Adrenal gland (tissue), 12 donors: ENCODE measurements around the gene LTB4R. TPM values are rescaled to one million over a fixed set of nuclear protein-coding genes. Genes with fewer than 3 reads are reported as not detected.

ENCODE experiments used
- DNase-seq, 7 donors: peaks; one replicate each; pipeline ENCODE4 v3.0.0-alpha.2; 2019 to 2020
- H3K27ac ChIP-seq, 5 donors: fragments of 200-600 bp; sonication (generic) in 4 of 5; 1 replicate in 3 of 5; 2 replicates in 2 of 5; pipeline versions ENCODE4 v1.5.1 to v1.8.0; 2016 to 2020; ENCODE audit warnings: mild to moderate bottlenecking in 1 of 5
- H3K27me3 ChIP-seq: fragments of 200-600 bp; 2 replicates; pipeline ENCODE4 v1.8.0; 2021
- H3K36me3 ChIP-seq, 2 donors: fragments of 200-600 bp; replicated peaks in 1 of 2; 1 replicate in 1 of 2; 2 replicates in 1 of 2; pipeline versions ENCODE4 v1.5.1 to v1.8.0; 2018 to 2022
- H3K4me1 ChIP-seq, 2 donors: fragments of 200-600 bp; replicated peaks in 1 of 2; 1 replicate in 1 of 2; 2 replicates in 1 of 2; pipeline versions ENCODE4 v1.5.1 to v1.8.0; 2018 to 2021
- H3K4me3 ChIP-seq, 4 donors: fragments of 200-600 bp; sonication (generic) in 3 of 4; one replicate each; pipeline ENCODE4 v1.5.1; 2016 to 2018
- H3K9me3 ChIP-seq, 3 donors: fragments of 200-600 bp; sonication (generic) in 1 of 3; replicated peaks in 1 of 3; 1 replicate in 2 of 3; 2 replicates in 1 of 3; pipeline versions ENCODE4 v1.5.1 to v1.8.0; 2016 to 2021
- CTCF ChIP-seq, 6 experiments: fragments of 450-650 bp in 4 of 6; fragments of 200-600 bp in 2 of 6; sonication (generic) in 1 of 6; IDR thresholded peaks; 1 replicate in 5 of 6; 2 replicates in 1 of 6; pipeline versions ENCODE4 v1.5.1 to v1.8.0; 2016 to 2021; ENCODE audit warnings: antibody characterized with exemption in 6 of 6, mild to moderate bottlenecking in 2 of 6, moderate library complexity in 1 of 6
- POLR2A ChIP-seq, 2 donors: fragments of 450-650 bp; IDR thresholded peaks; one replicate each; pipeline ENCODE4 v1.6.1; 2017; ENCODE audit warnings: antibody characterized with exemption in 2 of 2, mild to moderate bottlenecking in 2 of 2, moderate library complexity in 1 of 2
- WGBS, 4 donors: extraction: QIAGEN DNeasy Blood & Tissue Kit in 2 of 4; methylation state at CpG; one replicate each; pipeline versions ENCODE4 v1.1.5 to v1.1.7; 2013 to 2017; 5-methylcytosine and 5-hydroxymethylcytosine counted together
- intact Hi-C, 2 donors: fragments of 100-400 bp; cut with DNase I; formaldehyde crosslinking; loops; one replicate each; pipeline versions ENCODE4 v1.14.1 to v1.15.0; 2022 to 2023
- polyA plus RNA-seq, 3 donors: library from polyadenylated mRNA; stranded (reverse); fragments of 200-250 nt in 2 of 3; fragments of 350-450 nt in 1 of 3; fragmentation: Illumina TruSeq in 1 of 3; extraction: RNeasy Lipid Tissue Mini Kit (QIAGEN cat#74804) in 1 of 3; gene quantifications; one replicate each; pipeline ENCODE4 v1.2.3, GENCODE V29; 2013 to 2014
- total RNA-seq, 9 donors: library from RNA; depleted of rRNA in 4 of 9; stranded (reverse); fragments of >200 nt in 4 of 9; fragments of 120-200 nt in 1 of 9; fragmentation: NEBNext Ultra II Directional in 1 of 9; extraction: Animal tissue kit (Norgen Biotek cat#: 25700) in 1 of 9; gene quantifications; one replicate each; pipeline versions ENCODE4 v1.1.0 to v1.2.4, GENCODE V29; 2013 to 2023
- donor health status: healthy with polysubstance abuse.
- donor health status: Bipolar disorder and iron deficiency.
- donor health status: DM: yes; HTN: yes; CAD: no.
- donor health status: DM: no; HTN: no; CAD: no.
- donor health status: DM: no; HTN: no; CAD: no.
- donor health status: DM: yes; HTN: yes; CAD: no.

The LTB4R gene
- total and polyA plus RNA-seq, 12 donors, result 1.4 to 30.2 (median 11.6) TPM

DNA sequence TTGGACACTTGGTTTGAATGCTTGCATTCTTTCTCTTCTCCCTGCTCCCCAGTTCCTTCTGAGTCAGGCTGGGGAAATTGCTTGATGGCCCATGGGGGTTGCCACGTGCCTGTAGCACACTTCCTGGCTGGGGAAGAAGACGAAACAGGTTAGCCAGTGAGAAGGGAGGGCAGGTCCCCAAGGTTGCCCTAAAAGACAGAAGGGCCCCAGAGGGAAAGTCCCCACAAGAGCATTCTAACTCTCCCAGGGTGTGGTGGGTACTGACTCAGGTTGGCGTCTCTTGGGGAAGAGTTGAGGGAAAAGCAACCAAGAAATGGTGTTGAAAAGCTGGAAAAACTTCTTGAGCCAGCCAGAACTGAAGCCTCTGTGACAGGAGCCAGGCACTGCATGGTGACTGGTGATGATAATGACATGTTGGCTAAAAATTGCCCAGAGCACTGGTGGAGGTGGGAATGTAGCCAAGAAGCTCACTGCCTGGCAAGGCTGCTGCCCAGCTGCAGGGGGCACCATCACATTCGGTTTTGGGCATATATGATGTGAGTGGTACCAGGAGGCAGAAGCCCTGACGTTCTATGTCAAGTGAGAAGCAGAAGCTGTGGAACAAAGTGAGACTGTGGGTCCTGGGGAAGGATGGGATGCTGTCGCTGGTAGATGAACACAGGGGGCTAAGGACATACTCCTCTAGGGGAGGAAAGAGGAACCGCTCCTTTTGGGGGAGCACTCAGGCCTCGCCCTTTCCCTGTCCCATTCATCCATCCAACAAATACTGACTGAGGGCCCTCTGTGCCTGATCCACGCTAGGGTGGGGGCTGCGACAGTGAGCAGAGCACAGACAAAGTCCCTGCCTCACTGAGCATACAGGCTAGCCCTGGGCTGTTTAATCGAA lies 31.8 kb upstream of the LTB4R start:
- peak in 2 of 7 donors; percentile 38 to 78 for DNase-seq
- peaks cover 0 to 5% of the 10 kb centered on the region in 2 donors for H3K4me1 ChIP-seq

DNA sequence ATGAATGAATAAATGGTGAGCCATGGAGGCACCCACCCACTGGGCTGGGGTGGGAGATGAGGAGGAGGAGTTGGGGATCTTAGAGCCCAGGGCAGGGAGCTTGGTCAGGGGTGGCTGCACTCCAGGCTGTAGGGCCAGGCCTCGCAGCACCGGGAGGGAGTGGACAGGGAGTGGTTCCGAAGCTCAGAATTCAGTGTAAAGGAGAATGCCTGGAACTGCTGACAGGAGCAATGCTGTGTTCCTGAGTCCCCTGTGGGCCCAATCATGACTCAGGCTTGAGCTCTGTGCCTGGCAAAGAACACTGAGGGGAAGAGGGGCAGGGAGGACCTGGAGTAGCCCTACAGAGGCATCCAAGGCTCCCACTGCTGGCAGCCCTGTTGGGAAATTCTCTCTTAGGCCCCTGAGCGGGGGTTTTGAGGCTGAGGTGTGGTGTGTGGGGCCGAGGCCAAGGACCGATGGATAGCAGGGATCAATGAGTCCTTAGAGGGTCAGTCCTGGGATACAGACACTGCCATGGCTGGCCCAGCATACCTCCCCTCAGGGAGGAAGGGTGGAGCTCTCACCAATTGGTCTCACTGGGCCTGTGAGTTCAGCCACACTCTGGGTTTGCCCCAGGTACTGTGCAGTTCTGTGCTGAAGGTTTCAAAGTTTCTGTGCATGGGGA lies 30.4 kb upstream of the LTB4R start:
- Histone ChIP-seq H3K27ac (no peak overlapping the region), H3K4me1 (peaks cover 0 to 5% of the 10 kb centered on the region in 2 donors), H3K9me3 (no peaks in the 10 kb centered on the region), H3K27me3 (no peaks in the 10 kb centered on the region), H3K4me3 (no peak overlapping the region), H3K36me3 (no peaks in the 10 kb centered on the region)
- DNase-seq, result no peak
- TF ChIP-seq POLR2A (IDR thresholded peaks at IDR 0.05), result no peak
- TF ChIP-seq CTCF (IDR thresholded peaks at IDR 0.05), result no peak
- WGBS, 4 donors, result 83 to 92% (median 86%) methylated on average over 6 of the region's 6 CpGs
- intact Hi-C loops, result no loop called here

More for the DNA sequence above, 31.8 kb upstream of the LTB4R start:
- no peak for TF ChIP-seq CTCF (IDR thresholded peaks at IDR 0.05)
- no peak for TF ChIP-seq POLR2A (IDR thresholded peaks at IDR 0.05)
- Histone ChIP-seq H3K27me3 (no peaks in the 10 kb centered on the region), H3K9me3 (no peaks in the 10 kb centered on the region), H3K27ac (peak overlapping the region in 1 of 5 donors; percentile 34), H3K4me3 (no peak overlapping the region), H3K36me3 (no peaks in the 10 kb centered on the region)
- intact Hi-C loops, result no loop called here
- 63 to 79% (median 76%) methylated on average over 7 to 11 of the region's 11 CpGs for WGBS, 4 donors

GRCh38 chr14:24281636-24282035 lies 29.7 kb upstream of the LTB4R start:
- Histone ChIP-seq H3K27ac (peak overlapping the region in 2 of 5 donors; percentile 26 to 32), H3K9me3 (no peaks in the 10 kb centered on the region), H3K27me3 (no peaks in the 10 kb centered on the region), H3K4me1 (peaks cover 0 to 5% of the 10 kb centered on the region in 2 donors), H3K4me3 (no peak overlapping the region), H3K36me3 (no peaks in the 10 kb centered on the region)
- 82 to 92% (median 86%) methylated on average over 6 to 7 of the region's 7 CpGs for WGBS, 4 donors
- intact Hi-C loops, result no loop called here
- DNase-seq, result no peak
- TF ChIP-seq CTCF (IDR thresholded peaks at IDR 0.05) (no peak), POLR2A (IDR thresholded peaks at IDR 0.05) (no peak)

- intact Hi-C loops, result no loop called here
- no peaks in the 10 kb centered on the region for H3K36me3 ChIP-seq
Observed at GRCh38 chr14:24282736-24283135, 28.6 kb upstream of the LTB4R start.

More at GRCh38 chr14:24282736-24283135, 28.6 kb upstream of the LTB4R start:
- DNase-seq, result no peak
- peaks cover 0 to 5% of the 10 kb centered on the region in 2 donors for H3K4me1 ChIP-seq
- H3K27me3 ChIP-seq, result no peaks in the 10 kb centered on the region
- whole genome bisulfite sequencing, 4 donors, result 79 to 90% (median 86%) methylated on average over 3 of the region's 3 CpGs
- TF ChIP-seq POLR2A (IDR thresholded peaks at IDR 0.05), result no peak
- TF ChIP-seq CTCF (IDR thresholded peaks at IDR 0.05), result no peak
- H3K27ac ChIP-seq, result no peak overlapping the region
- H3K9me3 ChIP-seq, result no peaks in the 10 kb centered on the region
- no peak overlapping the region for H3K4me3 ChIP-seq
